Measurements from ENCODE around the gene NAV2. TPM values are rescaled to one million over a fixed set of nuclear protein-coding genes. Genes with fewer than 3 reads are reported as not detected.

NAV2 gene
- total RNA-seq, 1 experiment from 2014 or later = 46.3 TPM

- Histone ChIP-seq H3K18ac (ENCODE audit: insufficient read length, low read depth, low read length) (no peak overlapping the region), H2BK15ac (ENCODE audit: low read depth, low read length) (no peak overlapping the region), H3K9me3 (ENCODE audit: control insufficient read depth, low read depth, low read length) (no peaks in the 10 kb centered on the region), H2AFZ (ENCODE audit: low read length) (no peak overlapping the region), H2AK5ac (ENCODE audit: insufficient read length, low read length) (no peak overlapping the region), H4K91ac (ENCODE audit: insufficient read length, low read depth, low read length) (no peak overlapping the region), H3K23me2 (ENCODE audit: insufficient read length, low read depth, low read length, poor library complexity, severe bottlenecking) (peaks cover 11% of the 10 kb centered on the region), H3K4me1 (ENCODE audit: insufficient read depth, low read length) (peaks cover 51% of the 10 kb centered on the region), H4K20me1 (ENCODE audit: control insufficient read depth, insufficient read depth, insufficient read length) (no peaks in the 10 kb centered on the region), H3K14ac (ENCODE audit: insufficient read depth, low read length) (no peak overlapping the region), H3K4me2 (ENCODE audit: insufficient read depth, insufficient read length, low read length) (peak overlapping the region; percentile 26), H2BK12ac (ENCODE audit: insufficient read length, low read depth, low read length) (no peak overlapping the region), H3K9ac (ENCODE audit: extremely low read depth, insufficient read length, low read length) (no peak overlapping the region), H3K79me2 (ENCODE audit: insufficient read depth, low read length) (peaks cover 12% of the 10 kb centered on the region; the same call in 1 of the 2 replicates), H3K4ac (ENCODE audit: low read depth, low read length) (no peak overlapping the region), H3K56ac (ENCODE audit: insufficient read length, low read depth, low read length) (no peak overlapping the region), H2BK5ac (ENCODE audit: insufficient read length, low read length) (no peak overlapping the region), H4K8ac (replicated peaks; ENCODE audit: insufficient read length, low read depth, low read length) (no peak overlapping the region), H2BK20ac (ENCODE audit: low read depth, low read length, poor library complexity, severe bottlenecking) (no peak overlapping the region), H3K27ac (ENCODE audit: insufficient read length, low read depth, low read length) (no peak overlapping the region), H3K79me1 (ENCODE audit: insufficient read depth, low read depth, low read length, poor library complexity, severe bottlenecking) (no peaks in the 10 kb centered on the region), H3K23ac (ENCODE audit: insufficient read length, low read depth, low read length) (no peak overlapping the region), H3K27me3 (ENCODE audit: insufficient read depth, low read length) (no peaks in the 10 kb centered on the region), H4K5ac (ENCODE audit: insufficient read length, low read depth, low read length) (no peak overlapping the region), H3T11ph (ENCODE audit: low read length) (no peak overlapping the region), H2BK120ac (ENCODE audit: low read depth, low read length, poor library complexity, severe bottlenecking) (no peak overlapping the region)
- no CpG with 5 or more reads among the region's 4 CpGs for WGBS (ENCODE audit: extremely low coverage, insufficient read length, low lambda C conversion rate)
- Mint-ChIP-seq H3K36me3 (ENCODE audit: insufficient read depth in 1 of 3, low read depth in 3 of 3) (no peaks in the 10 kb centered on the region; a peak in 2 of 7 replicates), H3K4me3 (peak overlapping the region; percentile 44 to 66), H3K27me3 (ENCODE audit: low read depth) (peaks cover 42% of the 10 kb centered on the region), H3K9me3 (no peaks in the 10 kb centered on the region; a peak in 1 of 5 replicates), H3K27ac (peak overlapping the region; percentile 35 to 96 (median 95); a peak in 6 of 7 replicates), H3K4me1 (peaks cover 83 to 84% of the 10 kb centered on the region in 2 experiments)
- DNase-seq = no peak
- TF ChIP-seq CTCF (conservative IDR thresholded peaks at IDR 0.05) = no peak
Observed at GRCh38 chr11:20027556-20028013, 314.9 kb downstream of the NAV2 start.
